A549 treated with GW870086 at 1 μM for 4 hours (cell line): ENCODE data around the gene SMIM10L1. TPM values are rescaled to one million over a fixed set of nuclear protein-coding genes. Genes with fewer than 3 reads are reported as not detected.

Source experiments
- total RNA-seq: library from RNA; stranded (reverse); fragments of 200-300 nt; extraction: Qiagen RNA extraction; gene quantifications from 5 replicates; pipeline ENCODE4 v1.2.3, GENCODE V29; 2022; ENCODE audit warnings: low read depth

Gene SMIM10L1
- 7.9 to 8.9 TPM (median 8.3 TPM) in 5 replicates for total RNA-seq

GRCh38 chr12:11171145-11171968, at the start of gene SMIM10L1:
Gene SMIM10L1 (plus strand): TSS chr12:11171194. CDS start chr12:11171357, 163 bp downstream.

GRCh38 chr12:11134305-11134704, 36.7 kb upstream of the SMIM10L1 start, which contains the start of gene TAS2R30:
Gene TAS2R30 (minus strand): TSS chr12:11134644. CDS start chr12:11134244, 400 bp downstream.

GRCh38 chr12:11186837-11187236, 15.8 kb downstream of the SMIM10L1 start, which contains the start of gene TAS2R42:
Gene TAS2R42 (minus strand): TSS chr12:11186937. CDS start chr12:11186937, 0 bp downstream.

Other genes starting within 250 kb of the SMIM10L1 start
- not detected in 5 replicates for gene PRH2, start 242.0 kb upstream of the SMIM10L1 start, total RNA-seq
- gene TAS2R14, start 231.9 kb upstream of the SMIM10L1 start, total RNA-seq: 0.43 to 0.61 TPM (median 0.56 TPM) in 5 replicates
- not detected in 5 replicates for gene TAS2R50, start 184.3 kb upstream of the SMIM10L1 start, total RNA-seq
- gene TAS2R20, start 172.9 kb upstream of the SMIM10L1 start, total RNA-seq: 0.09 to 0.21 TPM in 2 of 5 replicates, not detected in the others
- gene TAS2R19, start 148.6 kb upstream of the SMIM10L1 start, total RNA-seq: 0.15 TPM in 1 of 5 replicates, not detected in the others
- gene TAS2R31, start 139.8 kb upstream of the SMIM10L1 start, total RNA-seq: 0.13 to 0.15 TPM in 2 of 5 replicates, not detected in the others
- gene TAS2R46, start 108.9 kb upstream of the SMIM10L1 start, total RNA-seq: not detected in 5 replicates
- not detected in 5 replicates for gene TAS2R43, start 78.9 kb upstream of the SMIM10L1 start, total RNA-seq
- gene TAS2R30, start 36.5 kb upstream of the SMIM10L1 start, total RNA-seq: not detected in 5 replicates
- gene TAS2R42, start 15.7 kb downstream of the SMIM10L1 start, total RNA-seq: not detected in 5 replicates
- not detected in 5 replicates for gene PRB3, start 98.5 kb downstream of the SMIM10L1 start, total RNA-seq
- not detected in 5 replicates for gene PRB4, start 139.2 kb downstream of the SMIM10L1 start, total RNA-seq
- gene PRB2, start 224.4 kb downstream of the SMIM10L1 start, total RNA-seq: not detected in 5 replicates